Measurements from ENCODE around the gene SPO11. TPM values are rescaled to one million over a fixed set of nuclear protein-coding genes. Genes with fewer than 3 reads are reported as not detected.

The SPO11 gene
- total RNA-seq, 1 donor from 2014 or later, result not detected

DNA sequence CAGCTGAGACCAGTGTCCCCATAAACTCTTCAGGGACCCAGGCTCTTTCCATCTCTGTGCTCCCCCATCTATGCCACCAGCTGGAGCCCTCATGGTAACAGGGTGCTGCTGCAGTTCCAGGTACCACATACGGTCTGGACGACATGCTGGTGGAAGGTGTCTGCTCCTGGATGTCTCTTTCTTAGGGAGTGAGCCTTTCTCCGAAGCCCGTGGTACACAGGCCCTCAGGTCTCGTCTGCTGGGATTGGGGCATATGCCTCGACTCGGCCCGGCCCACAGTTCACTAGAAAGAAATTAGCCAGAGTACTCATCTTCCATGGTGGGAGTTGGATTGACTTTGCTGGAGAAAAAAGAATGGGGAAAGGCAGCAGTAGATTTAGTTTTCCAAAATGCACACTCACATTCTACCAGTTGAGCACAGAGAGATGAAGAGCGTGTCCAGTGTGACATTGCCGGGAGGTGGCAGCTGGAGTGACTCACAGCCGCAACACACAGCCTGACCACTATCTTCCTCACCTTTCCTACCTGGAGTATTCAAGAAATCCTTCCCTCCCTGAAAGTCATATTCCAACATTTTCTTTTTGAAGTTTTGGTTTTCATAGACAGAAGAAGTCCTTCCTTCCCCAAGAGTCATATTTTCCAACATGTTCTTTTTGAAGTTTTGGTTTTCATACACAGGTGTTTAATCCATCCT is 18.6 kb upstream of the SPO11 start:
- Mint-ChIP-seq H3K9me3 (ENCODE audit: unreplicated experiment) (no peaks in the 10 kb centered on the region), H3K27me3 (ENCODE audit: unreplicated experiment) (peaks cover 32% of the 10 kb centered on the region), H3K36me3 (ENCODE audit: unreplicated experiment) (no peaks in the 10 kb centered on the region), H3K4me3 (ENCODE audit: unreplicated experiment) (no peak overlapping the region), H3K4me1 (ENCODE audit: unreplicated experiment) (no peaks in the 10 kb centered on the region), H3K27ac (ENCODE audit: unreplicated experiment) (no peak overlapping the region)
- TF ChIP-seq, protein P1, sequence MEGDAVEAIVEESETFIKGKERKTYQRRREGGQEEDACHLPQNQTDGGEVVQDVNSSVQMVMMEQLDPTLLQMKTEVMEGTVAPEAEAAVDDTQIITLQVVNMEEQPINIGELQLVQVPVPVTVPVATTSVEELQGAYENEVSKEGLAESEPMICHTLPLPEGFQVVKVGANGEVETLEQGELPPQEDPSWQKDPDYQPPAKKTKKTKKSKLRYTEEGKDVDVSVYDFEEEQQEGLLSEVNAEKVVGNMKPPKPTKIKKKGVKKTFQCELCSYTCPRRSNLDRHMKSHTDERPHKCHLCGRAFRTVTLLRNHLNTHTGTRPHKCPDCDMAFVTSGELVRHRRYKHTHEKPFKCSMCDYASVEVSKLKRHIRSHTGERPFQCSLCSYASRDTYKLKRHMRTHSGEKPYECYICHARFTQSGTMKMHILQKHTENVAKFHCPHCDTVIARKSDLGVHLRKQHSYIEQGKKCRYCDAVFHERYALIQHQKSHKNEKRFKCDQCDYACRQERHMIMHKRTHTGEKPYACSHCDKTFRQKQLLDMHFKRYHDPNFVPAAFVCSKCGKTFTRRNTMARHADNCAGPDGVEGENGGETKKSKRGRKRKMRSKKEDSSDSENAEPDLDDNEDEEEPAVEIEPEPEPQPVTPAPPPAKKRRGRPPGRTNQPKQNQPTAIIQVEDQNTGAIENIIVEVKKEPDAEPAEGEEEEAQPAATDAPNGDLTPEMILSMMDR (IDR thresholded peaks at IDR 0.05), result no peak
- peak; percentile 63 for DNase-seq (ENCODE audit: extremely low spot score, unreplicated experiment)

DNA sequence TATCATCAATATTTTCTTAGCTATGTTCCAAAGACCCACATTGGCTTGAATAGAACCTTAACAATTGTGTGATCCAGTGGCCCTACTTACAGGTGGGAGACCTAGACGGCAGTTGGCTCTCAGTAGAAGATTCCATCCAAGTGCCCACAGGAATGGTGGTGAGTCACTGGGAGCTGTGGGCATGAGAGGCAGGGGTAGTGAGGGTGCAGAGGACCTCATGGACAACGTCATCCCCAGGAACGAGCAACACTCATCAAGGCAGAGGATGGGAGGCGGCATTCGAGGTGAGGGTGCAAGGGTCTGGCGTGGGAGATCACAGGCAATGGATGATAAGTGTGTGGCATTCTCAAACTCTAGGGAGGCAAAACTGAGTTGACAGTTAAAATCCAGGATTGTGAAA is 17.5 kb upstream of the SPO11 start:
- peaks cover 30% of the 10 kb centered on the region for H3K27me3 Mint-ChIP-seq (ENCODE audit: unreplicated experiment)
- no peaks in the 10 kb centered on the region for H3K4me1 Mint-ChIP-seq (ENCODE audit: unreplicated experiment)
- H3K9me3 Mint-ChIP-seq (ENCODE audit: unreplicated experiment), result no peaks in the 10 kb centered on the region
- H3K4me3 Mint-ChIP-seq (ENCODE audit: unreplicated experiment), result no peak overlapping the region
- H3K36me3 Mint-ChIP-seq (ENCODE audit: unreplicated experiment), result no peaks in the 10 kb centered on the region
- TF ChIP-seq, protein P1 (IDR thresholded peaks at IDR 0.05), result no peak
- H3K27ac Mint-ChIP-seq (ENCODE audit: unreplicated experiment), result no peak overlapping the region
- DNase-seq (ENCODE audit: extremely low spot score, unreplicated experiment), result peak; percentile 68

DNA sequence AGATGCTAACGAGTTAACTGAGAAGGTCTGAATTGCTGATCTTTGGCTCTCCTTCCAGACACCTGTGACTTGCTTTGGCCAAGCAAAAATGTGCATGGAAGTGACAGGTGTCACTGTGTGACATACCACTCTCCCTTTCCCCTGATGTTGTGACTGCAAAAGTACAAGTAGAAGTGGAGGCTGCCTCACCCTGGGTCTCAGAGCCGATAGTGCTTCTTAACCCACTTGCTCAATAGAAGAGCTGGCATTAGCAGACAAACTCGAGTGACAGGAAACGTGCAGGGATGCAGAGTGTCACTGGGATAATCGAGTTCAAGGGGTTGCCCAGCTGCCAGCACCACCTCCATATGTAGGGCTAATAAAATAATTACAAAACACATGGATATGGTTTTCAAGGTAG is 16.4 kb upstream of the SPO11 start:
- no peaks in the 10 kb centered on the region for H3K36me3 Mint-ChIP-seq (ENCODE audit: unreplicated experiment)
- H3K9me3 Mint-ChIP-seq (ENCODE audit: unreplicated experiment), result no peaks in the 10 kb centered on the region
- no peaks in the 10 kb centered on the region for H3K4me1 Mint-ChIP-seq (ENCODE audit: unreplicated experiment)
- H3K4me3 Mint-ChIP-seq (ENCODE audit: unreplicated experiment), result no peak overlapping the region
- H3K27ac Mint-ChIP-seq (ENCODE audit: unreplicated experiment), result no peak overlapping the region
- TF ChIP-seq, protein P1 (IDR thresholded peaks at IDR 0.05), result no peak
- DNase-seq (ENCODE audit: extremely low spot score, unreplicated experiment), result no peak
- H3K27me3 Mint-ChIP-seq (ENCODE audit: unreplicated experiment), result peaks cover 26% of the 10 kb centered on the region

DNA sequence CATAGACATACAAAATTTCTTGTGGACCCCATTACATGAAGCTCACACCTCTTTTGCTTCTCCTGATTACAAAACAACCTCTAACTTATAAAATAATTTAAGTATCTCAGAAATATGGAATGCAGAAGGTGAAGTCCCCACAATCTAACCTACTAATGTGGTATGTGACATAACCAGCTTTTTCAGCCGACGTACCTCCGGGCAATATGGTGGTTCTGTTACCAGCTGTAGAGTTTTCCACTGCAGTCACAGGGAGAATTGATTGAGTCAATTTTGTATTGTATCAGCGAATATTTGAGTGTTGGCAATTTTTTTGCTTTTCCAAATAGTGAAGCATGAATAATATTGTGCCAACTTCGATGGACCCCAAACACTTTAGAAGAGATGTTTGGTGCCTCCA is 15.7 kb upstream of the SPO11 start:
- H3K4me3 Mint-ChIP-seq (ENCODE audit: unreplicated experiment), result no peak overlapping the region

More for the DNA sequence above, 15.7 kb upstream of the SPO11 start:
- Mint-ChIP-seq H3K9me3 (ENCODE audit: unreplicated experiment) (no peaks in the 10 kb centered on the region), H3K27ac (ENCODE audit: unreplicated experiment) (no peak overlapping the region), H3K36me3 (ENCODE audit: unreplicated experiment) (no peaks in the 10 kb centered on the region), H3K4me1 (ENCODE audit: unreplicated experiment) (no peaks in the 10 kb centered on the region), H3K27me3 (ENCODE audit: unreplicated experiment) (peaks cover 25% of the 10 kb centered on the region)
- TF ChIP-seq, protein P1 (IDR thresholded peaks at IDR 0.05), result no peak
- peak; percentile 7 for DNase-seq (ENCODE audit: extremely low spot score, unreplicated experiment)
